Measurements from ENCODE around the gene SESN3.
A peak's percentile ranks its signal among the peaks of the same experiment; 100 is the strongest.
"Not testable (repeated sequence)": the region's sequence is repeated elsewhere in the genome, so short reads cannot be mapped to it uniquely, and the experiment has no call there.

Gene SESN3

GRCh38 chr11:95149651-95150364 is 81.2 kb downstream of the SESN3 start:
- DNase-seq: peak; percentile 30

GRCh38 chr11:95148938-95149337 is 82.1 kb downstream of the SESN3 start:
- DNase-seq: no peak

GRCh38 chr11:95148406-95148805 is 82.6 kb downstream of the SESN3 start:
- DNase-seq: no peak

DNA sequence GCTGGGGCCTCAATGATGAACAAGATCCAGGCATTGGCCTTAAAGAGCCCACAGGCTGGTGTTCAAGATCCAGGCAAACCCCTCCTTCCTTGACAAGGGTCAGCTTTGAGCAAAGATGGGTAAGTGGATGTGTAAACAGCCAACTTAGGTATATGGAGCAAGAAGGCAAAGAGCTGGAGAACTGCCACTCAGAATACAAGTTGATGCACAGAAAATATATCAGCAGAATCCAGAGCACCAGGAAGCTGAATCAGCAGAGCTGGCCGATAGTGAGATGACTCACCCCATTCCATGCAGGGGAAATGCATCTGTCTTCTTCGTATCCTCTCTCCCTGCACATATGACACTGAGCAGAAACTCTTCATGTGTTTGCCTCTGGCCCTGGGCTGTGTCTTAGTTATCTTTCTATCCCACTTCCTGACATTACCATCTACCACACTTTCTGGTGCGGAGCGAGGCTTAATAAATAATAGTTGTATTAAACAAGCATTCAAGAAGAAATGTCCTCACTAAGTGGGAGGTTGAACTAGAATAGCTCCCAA is 83.6 kb downstream of the SESN3 start:
- DNase-seq: no peak

DNA sequence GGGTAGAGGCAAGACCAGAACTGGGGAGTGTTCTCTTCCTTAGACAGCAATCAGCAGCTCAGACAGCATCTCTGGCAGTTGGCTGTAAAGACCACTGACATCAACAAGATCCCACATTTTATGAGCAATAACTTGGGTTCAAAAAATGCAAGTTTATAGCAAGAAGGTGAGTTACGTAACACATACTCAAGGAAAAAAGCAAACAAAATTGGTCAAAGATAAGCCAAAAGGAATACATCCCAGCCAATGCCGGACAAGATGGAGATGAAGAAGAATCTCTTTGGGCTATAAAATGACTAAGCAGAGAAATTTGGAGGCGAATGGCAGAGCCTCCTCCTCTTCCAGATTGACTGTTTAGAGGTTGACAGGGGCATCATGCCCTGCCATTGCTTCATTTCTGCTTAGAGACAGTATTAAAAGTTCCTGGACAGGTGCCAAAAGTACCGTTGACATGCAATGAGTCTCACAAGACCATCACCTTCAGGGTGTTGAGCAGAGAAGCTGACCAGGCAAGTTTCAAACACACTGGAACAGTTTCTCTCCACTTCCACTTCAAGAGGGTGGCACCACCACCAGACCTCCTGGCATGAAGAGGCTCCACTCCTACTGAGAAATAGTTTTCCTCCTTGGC is 85.5 kb downstream of the SESN3 start:
- DNase-seq: no peak

- DNase-seq: no peak
These were observed 86.4 kb downstream of the SESN3 start for GRCh38 chr11:95144313-95145235.

DNA sequence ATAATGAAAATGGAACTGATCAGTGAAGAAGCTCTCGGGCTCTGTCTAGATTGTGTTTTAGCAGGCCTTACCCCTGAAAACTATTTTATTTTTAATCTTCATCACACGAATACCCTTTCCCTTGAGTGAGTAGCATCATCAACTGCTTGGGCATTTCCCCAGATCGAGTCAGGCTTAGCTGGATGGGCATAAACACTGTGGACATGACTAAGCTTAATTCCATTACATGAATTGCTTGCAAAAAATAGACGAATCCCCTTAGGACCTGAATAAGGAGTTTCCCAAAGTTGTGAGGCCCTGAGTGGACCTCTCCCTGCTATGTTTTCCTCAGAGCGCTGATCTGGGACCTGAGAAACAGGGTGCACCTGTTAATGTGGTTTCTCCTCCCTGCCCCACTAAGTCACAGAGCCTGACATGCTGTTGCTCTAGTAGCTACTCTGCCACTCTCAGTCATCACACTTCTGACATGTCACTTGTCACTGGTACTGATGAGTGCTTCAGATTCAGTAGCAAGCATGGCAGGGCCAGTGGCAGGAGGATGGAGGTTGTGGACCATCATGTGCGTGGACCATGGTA is 87.8 kb downstream of the SESN3 start:
- no peak for DNase-seq

DNA sequence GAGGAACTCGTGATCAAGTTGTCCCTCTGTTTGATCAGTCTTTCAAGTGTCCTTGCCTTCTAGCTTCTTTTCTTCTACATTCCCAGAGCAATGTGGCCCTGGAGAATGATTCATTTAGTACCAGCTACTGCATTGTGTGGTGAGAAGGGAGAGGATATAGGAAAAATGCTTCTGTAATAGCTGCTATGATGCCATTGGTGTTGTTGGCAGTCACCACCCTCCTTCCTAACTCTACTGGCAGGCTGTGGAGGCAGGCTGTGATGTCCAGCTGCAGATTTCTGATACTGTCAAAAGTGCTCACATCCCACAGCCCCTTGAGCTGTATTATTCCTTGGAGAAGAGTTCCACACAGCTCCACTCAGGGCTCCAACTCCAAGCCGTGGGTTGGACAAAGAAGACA is 88.6 kb downstream of the SESN3 start:
- DNase-seq: no peak

DNA sequence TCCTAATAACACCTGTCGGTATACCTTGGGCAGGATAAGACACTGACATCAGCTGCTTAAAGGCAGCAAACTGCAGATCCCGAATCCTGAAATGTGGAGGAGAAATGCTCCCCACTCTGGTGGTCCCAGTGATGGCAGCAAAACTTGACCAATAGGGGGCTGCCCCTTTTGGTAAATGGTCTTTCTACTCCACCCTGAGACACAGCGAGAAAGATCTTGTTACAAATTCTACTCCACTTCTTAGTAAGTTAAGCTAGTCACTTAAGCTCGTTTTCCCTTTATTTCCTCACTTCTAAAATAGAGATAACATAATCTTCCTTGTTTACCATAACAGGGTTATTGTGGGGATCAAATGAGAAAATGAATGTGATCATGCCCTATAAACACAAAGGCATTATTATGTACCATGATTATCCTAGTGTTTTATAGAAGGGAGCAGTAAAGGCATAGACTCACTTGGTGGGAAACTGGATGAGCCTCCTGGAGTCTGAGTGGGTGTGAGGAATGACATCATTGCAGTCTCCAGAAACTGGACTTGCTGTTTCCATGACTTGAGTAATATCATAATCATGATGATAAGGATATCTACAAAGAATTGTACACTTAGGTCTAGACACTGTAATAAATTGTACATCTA is 90.5 kb downstream of the SESN3 start:
- DNase-seq: no peak

DNA sequence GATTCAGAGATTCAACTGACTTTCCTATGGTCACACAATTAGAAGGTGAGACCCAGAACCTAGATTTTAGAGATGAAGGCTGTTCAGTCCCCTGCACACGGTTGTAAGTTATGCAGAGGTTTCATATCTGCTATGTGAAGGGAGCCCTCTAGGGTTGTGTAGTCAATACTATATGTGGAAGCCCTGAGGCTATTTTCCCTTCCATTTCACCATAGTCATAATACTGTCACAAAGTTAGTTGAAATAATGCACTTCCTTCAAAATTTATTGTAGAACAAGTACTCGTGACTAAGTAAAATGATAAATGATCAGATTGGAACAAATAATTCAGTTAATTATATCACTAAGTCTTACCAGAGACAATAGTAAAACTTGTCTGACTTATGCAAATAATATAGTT is 92.6 kb downstream of the SESN3 start:
- no peak for DNase-seq

GRCh38 chr11:95137299-95137698 is 93.7 kb downstream of the SESN3 start:
- DNase-seq: no peak

DNA sequence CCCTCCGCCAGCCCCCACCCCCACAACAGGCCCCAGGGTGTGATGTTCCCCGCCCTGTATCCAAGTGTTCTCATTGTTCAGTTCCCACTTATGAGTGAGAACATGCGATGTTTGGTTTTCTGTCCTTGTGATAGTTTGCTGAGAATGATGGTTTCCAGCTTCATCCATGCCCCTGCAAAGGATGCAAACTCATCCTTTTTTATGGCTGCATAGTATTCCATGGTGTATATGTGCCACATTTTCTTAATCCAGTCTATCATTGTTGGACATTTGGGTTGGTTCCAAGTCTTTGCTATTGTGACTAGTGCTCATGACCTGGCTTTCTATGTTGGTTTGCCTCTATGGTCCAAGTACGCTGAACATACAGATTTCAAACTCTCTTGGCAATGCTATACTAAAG is 94.3 kb downstream of the SESN3 start:
- DNase-seq: not testable (repeated sequence)

DNA sequence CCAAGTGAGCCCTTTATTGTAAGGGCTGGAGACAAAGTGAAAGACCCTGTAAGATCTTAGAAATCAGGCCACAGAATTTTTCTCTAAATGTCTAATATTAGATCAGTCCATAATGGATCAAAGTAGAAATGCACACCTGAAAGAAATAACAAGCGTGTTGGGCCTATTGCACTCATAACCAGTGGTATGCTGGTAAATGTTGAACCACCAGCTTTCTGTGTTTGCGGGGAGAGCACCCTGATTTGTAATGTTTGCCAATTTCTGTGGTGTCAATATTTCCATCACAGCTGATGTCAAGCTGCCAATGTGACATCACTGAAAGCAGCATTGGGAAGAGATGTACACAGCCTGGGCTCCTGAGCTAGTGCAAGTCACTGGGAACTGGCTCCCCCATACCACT is 95.1 kb downstream of the SESN3 start:
- no peak for DNase-seq

DNA sequence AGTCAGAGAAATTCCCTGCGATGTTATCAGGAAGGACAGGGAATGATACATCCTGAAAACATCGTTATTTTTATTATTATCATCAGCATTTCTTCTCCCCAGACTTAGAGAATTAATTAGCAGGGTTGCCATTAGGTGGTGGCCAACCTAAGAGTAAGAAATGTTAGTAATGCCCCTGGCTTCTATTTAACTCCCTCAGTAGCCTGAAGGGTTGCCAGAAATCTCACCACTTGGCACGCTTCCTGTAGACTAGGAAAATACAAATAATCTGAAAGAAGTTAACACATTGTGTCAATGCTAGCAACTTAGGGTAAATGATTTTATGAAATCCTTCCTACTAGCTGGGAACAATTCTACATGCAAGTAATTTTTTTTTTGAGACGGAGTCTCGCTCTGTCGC is 95.8 kb downstream of the SESN3 start:
- DNase-seq: no peak

- no peak for DNase-seq
These were observed 96.5 kb downstream of the SESN3 start for GRCh38 chr11:95134491-95134890.

DNA sequence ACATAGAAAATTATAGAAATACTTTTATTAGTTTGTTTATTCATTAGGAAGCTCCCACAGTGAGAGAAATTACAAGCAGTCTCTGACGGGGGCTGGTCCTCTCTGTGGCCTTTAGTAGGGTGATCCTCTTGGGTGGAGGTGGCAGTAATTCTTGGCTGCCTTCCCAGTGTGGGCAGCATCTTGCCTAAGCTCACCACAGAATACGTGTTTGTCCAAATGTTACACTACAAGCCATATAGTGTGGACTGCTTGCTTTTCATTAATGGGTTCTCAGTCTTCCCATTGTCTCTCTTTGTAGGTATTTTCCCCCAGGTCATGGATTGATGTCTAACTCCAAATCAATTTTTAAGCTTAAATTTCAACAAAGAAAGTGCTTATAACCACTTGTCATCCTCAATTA is 98.0 kb downstream of the SESN3 start:
- DNase-seq: no peak

GRCh38 chr11:95128602-95129001 is 102.4 kb downstream of the SESN3 start:
- no peak for DNase-seq

DNA sequence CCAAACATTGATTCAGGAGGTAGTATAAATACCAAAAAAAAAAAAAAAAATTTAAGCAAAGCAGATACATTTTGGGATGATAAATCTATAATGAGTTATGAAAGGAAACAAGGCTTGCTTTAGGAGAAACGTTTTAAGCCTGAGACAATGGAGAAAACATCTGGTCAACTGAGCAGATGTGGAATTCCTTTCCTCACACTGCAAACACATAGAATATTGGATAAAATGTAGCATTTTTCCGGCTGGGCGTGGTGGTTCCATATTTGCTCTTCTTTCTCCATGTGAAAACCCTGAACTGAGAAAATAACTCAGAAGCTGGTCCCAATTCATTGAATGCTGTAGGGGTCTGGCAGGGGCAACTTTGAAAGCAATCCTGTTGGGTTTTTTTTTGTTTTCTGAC is 107.4 kb downstream of the SESN3 start:
- DNase-seq: no peak

DNA sequence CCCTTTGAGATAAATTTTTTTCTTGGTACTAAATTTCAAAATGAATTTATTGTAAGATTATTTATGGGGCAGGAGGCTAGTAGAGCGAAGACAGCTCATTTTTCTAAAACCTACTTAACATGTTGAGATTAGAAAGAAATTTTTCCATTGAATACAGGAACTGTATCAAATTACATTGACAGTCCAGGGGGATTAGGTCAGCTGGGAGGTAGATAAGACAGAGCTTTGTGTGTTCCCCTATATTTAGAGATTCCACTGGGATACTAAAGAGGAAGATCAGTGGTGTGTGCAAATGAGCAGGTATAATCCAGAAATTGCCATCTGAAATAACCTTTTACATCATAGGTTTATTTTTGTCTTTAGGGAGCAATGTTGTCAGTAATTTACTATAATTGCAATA is 109.3 kb downstream of the SESN3 start:
- DNase-seq: no peak

GRCh38 chr11:95119361-95120060 is 111.5 kb downstream of the SESN3 start:
- no peak for DNase-seq

GRCh38 chr11:95115597-95115996 is 115.4 kb downstream of the SESN3 start:
- DNase-seq: no peak
